OCI-LY3 (cell line): ENCODE data around the gene PDGFC.
A peak's percentile ranks its signal among the peaks of the same experiment; 100 is the strongest.

Experiments
- H2AFZ ChIP-seq: fragments of 200-600, 300-600 bp; shearing (Covaris generic); 2 replicates; pipeline ENCODE4 v1.6.0; 2014; ENCODE audit warnings: antibody characterized with exemption, low read depth, low read length
- H3K27ac ChIP-seq: fragments of 200-600, 300-600 bp; sonication (generic); 2 replicates; pipeline ENCODE4 v1.5.1; 2014; ENCODE audit warnings: mild to moderate bottlenecking, low read length, moderate library complexity, mixed read lengths
- H3K27me3 ChIP-seq: fragments of 200-600, 300-600 bp; sonication (generic); 2 replicates; pipeline ENCODE4 v1.6.1; 2014; ENCODE audit warnings: low read depth, low read length, mixed read lengths
- H3K36me3 ChIP-seq: fragments of 200-600, 300-600 bp; sonication (generic); replicated peaks from 2 replicates; pipeline ENCODE3; 2014; ENCODE audit warnings: low read depth, low read length, mixed read lengths
- H3K4me1 ChIP-seq: fragments of 300-600, 200-600 bp; sonication (generic); 2 replicates; pipeline ENCODE4 v1.6.1; 2014; ENCODE audit warnings: low read length, mixed read lengths
- H3K4me2 ChIP-seq: fragments of 200-600, 300-600 bp; sonication (generic); 2 replicates; pipeline ENCODE4 v1.6.1; 2014; ENCODE audit warnings: low read length, mixed read lengths
- H3K4me3 ChIP-seq: fragments of 300-600, 200-600 bp; sonication (generic); 2 replicates; pipeline ENCODE4 v1.5.1; 2014; ENCODE audit warnings: antibody characterized with exemption, mild to moderate bottlenecking, low read length, moderate library complexity
- H3K79me2 ChIP-seq: fragments of 300-600, 200-600 bp; shearing (Covaris generic); 2 replicates; pipeline ENCODE4 v1.6.1; 2014; ENCODE audit warnings: mild to moderate bottlenecking, low read length, mixed read lengths
- H3K9ac ChIP-seq: fragments of 300-600, 200-600 bp; shearing (Covaris generic); 2 replicates; pipeline ENCODE4 v1.6.0; 2014; ENCODE audit warnings: mild to moderate bottlenecking, low read length, moderate library complexity
- H3K9me3 ChIP-seq: fragments of 200-600, 300-600 bp; shearing (Covaris generic); 2 replicates; pipeline ENCODE4 v1.6.1; 2014; ENCODE audit warnings: low read length, mixed read lengths; ENCODE audit not compliant: insufficient read depth
- H4K20me1 ChIP-seq: fragments of 200-600, 300-600 bp; sonication (generic); 2 replicates; pipeline ENCODE4 v1.6.1; 2016; ENCODE audit warnings: low read length, mixed read lengths; ENCODE audit not compliant: insufficient read depth
- EZH2phosphoT487 ChIP-seq: fragments of 200-600 bp; shearing (Covaris generic); IDR thresholded peaks from 2 replicates; pipeline ENCODE4 v1.6.1; 2018; ENCODE audit warnings: antibody characterized with exemption, mixed run types, low read depth
- TF ChIP-seq, protein P1 (sequence below): fragments of 200-600, 300-600 bp; sonication (generic); IDR thresholded peaks from 2 replicates; pipeline ENCODE4 v1.5.1; 2014; ENCODE audit warnings: antibody characterized with exemption, low read length, low read depth

Gene PDGFC

DNA sequence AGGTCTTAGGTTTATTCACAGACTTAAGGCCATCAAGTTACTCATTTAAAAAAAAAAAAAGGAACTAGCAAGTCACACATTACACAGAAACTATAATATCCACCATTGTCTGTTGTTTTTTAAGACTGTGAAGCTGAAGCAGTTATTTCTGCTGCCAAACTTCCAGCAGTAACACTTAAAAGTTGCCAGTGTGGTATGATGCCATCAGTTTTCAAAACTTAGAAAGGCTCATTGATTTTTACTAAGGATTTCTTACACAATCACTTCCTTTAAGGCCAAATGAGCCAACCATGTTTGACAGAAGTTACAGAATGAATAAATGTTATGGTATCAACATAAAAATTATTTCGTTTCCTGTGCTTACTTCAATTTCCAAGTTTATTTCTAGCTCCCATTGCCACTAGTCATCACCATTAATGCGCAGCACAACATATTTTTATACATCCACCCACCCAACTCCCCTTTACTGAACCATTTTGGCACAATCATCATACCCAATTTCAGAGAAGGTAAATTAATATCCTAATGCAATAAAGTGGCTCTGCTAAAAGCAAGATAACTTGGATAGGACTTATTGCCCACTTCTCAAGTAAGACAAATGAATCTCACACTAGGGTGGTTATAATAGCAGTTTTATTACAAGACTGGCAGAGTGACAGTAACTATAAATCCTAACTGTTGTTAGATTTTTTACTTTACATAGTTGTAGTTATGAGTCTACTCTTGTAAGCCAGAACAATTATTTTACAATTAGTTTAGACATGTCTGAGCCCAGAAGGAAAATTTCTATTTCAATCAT, 13.1 kb downstream of the PDGFC start:
- Histone ChIP-seq H3K9ac (no peak overlapping the region), H3K4me2 (peak overlapping the region; percentile 19; the same call in 1 of the 2 replicates), H3K27ac (no peak overlapping the region), H2AFZ (peak overlapping the region; percentile 55), H3K4me1 (peaks cover 21% of the 10 kb centered on the region), H3K4me3 (no peak overlapping the region), H3K79me2 (no peaks in the 10 kb centered on the region), H3K9me3 (no peaks in the 10 kb centered on the region), H3K27me3 (no peaks in the 10 kb centered on the region), H3K36me3 (no peaks in the 10 kb centered on the region), H4K20me1 (no peaks in the 10 kb centered on the region)
- TF ChIP-seq, protein P1, sequence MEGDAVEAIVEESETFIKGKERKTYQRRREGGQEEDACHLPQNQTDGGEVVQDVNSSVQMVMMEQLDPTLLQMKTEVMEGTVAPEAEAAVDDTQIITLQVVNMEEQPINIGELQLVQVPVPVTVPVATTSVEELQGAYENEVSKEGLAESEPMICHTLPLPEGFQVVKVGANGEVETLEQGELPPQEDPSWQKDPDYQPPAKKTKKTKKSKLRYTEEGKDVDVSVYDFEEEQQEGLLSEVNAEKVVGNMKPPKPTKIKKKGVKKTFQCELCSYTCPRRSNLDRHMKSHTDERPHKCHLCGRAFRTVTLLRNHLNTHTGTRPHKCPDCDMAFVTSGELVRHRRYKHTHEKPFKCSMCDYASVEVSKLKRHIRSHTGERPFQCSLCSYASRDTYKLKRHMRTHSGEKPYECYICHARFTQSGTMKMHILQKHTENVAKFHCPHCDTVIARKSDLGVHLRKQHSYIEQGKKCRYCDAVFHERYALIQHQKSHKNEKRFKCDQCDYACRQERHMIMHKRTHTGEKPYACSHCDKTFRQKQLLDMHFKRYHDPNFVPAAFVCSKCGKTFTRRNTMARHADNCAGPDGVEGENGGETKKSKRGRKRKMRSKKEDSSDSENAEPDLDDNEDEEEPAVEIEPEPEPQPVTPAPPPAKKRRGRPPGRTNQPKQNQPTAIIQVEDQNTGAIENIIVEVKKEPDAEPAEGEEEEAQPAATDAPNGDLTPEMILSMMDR: no peak
- no peak for TF ChIP-seq EZH2phosphoT487

DNA sequence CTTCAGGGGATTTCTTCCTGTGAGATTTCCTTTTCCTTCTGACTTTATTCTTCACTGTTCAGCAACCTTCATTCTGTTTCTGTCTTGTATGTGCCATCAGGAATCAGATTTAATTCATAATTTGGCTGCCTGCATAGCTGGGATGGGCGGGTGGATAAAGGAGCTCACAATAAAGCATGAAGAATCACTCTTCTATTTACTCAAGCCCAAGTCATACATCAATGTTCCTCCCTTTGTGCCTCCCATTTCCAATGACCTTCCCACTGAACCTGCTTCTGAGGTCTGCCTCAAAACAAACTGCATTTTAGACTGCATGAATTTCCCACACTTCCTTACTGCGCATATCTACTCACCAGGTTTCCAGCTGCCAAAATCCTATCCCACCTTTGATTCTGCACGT, 14.0 kb downstream of the PDGFC start:
- no peaks in the 10 kb centered on the region for H3K27me3 ChIP-seq
- peak overlapping the region; percentile 26; the same call in 1 of the 2 replicates for H3K4me2 ChIP-seq
- H3K9ac ChIP-seq: no peak overlapping the region
- H2AFZ ChIP-seq: no peak overlapping the region
- peaks cover 21% of the 10 kb centered on the region for H3K4me1 ChIP-seq
- no peak overlapping the region for H3K27ac ChIP-seq
- no peak overlapping the region for H3K4me3 ChIP-seq
- no peaks in the 10 kb centered on the region for H3K36me3 ChIP-seq
- H4K20me1 ChIP-seq: no peaks in the 10 kb centered on the region
- H3K79me2 ChIP-seq: no peaks in the 10 kb centered on the region
- TF ChIP-seq, protein P1: no peak
- no peaks in the 10 kb centered on the region for H3K9me3 ChIP-seq

DNA sequence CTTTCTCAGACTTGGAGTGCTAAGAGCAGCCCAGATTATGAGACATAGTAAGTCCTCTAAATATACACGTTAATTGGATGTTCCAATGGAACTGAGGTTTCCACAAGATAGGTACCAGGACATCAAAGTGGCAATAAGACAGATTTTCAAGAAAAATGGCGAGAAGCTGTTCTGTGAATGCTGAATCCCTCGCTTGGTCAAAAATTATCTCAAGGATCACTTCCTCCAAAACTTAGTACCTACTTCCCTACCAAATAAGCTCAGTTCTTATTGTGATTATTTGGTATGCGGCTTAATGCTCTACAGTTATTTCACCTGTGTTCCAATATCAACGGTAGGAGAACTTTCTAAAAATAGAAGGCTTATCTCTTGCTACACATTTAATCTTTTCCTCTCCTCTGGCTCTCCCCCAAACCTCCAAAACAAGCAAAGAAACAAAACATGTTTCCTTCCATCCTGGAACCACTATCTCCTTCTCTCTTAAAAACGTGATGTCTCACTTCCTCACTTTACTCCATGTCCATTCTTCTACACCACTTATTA, 14.7 kb downstream of the PDGFC start:
- peaks cover 21% of the 10 kb centered on the region for H3K4me1 ChIP-seq
- H3K4me3 ChIP-seq: no peak overlapping the region
- no peaks in the 10 kb centered on the region for H3K36me3 ChIP-seq
- H3K27me3 ChIP-seq: no peaks in the 10 kb centered on the region
- TF ChIP-seq, protein P1: no peak
- no peak for TF ChIP-seq EZH2phosphoT487
- H3K79me2 ChIP-seq: no peaks in the 10 kb centered on the region
- H3K9me3 ChIP-seq: no peaks in the 10 kb centered on the region
- H3K4me2 ChIP-seq: peak overlapping the region; percentile 26
- H3K9ac ChIP-seq: no peak overlapping the region
- no peaks in the 10 kb centered on the region for H4K20me1 ChIP-seq
- H2AFZ ChIP-seq: no peak overlapping the region
- H3K27ac ChIP-seq: no peak overlapping the region

DNA sequence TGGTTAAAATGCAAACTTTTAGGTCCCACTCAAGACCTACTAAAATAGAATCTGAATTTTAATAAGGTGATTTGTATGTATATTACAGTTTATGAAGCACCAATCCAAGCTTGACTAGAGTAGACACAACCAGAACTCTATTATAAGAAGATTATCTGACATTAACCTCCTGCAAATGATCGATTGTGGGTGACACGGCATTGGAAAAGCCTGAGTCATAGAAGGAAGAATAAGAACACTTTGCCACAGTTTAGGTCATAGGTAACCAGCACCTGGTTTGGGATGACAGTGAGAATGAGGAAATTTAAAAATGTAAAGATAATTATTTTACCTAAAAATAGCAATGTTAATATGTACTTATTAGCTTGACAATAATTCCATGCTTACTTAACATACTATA, 15.2 kb downstream of the PDGFC start:
- H3K9ac ChIP-seq: no peak overlapping the region
- no peaks in the 10 kb centered on the region for H3K27me3 ChIP-seq
- H3K27ac ChIP-seq: no peak overlapping the region
- no peak overlapping the region for H2AFZ ChIP-seq
- no peaks in the 10 kb centered on the region for H4K20me1 ChIP-seq
- H3K79me2 ChIP-seq: no peaks in the 10 kb centered on the region
- no peaks in the 10 kb centered on the region for H3K9me3 ChIP-seq
- no peak overlapping the region for H3K4me2 ChIP-seq
- TF ChIP-seq, protein P1: no peak
- TF ChIP-seq EZH2phosphoT487: no peak
- H3K4me3 ChIP-seq: no peak overlapping the region
- no peaks in the 10 kb centered on the region for H3K36me3 ChIP-seq
- H3K4me1 ChIP-seq: peaks cover 21% of the 10 kb centered on the region
